Putamen (tissue), 1 donor: ENCODE data around the gene GPR37.

Experiments
- DNase-seq: peaks from one replicate; pipeline ENCODE4 v3.0.0-alpha.2; 2016; ENCODE audit warnings: low spot score

GPR37 gene

DNA sequence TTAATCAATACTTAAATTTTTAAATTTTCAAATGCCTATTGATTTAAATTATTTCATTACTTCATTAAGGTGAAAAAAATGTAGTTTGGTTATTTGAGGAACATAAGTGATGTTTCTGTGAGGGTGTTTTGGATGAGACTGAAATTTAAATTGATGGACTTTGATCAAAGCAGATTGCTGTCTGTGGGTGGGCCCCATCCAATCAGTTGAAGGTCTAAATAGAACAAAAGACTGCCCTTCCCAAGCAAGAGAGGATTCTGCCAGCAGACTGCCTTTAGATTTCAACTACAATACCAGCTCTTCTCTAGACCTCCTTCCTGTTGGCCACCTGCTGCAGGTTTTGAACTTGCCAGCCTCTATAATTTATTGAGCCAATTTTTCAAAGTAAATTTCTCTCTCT, 14.5 kb upstream of the GPR37 start:
- no peak for DNase-seq

DNA sequence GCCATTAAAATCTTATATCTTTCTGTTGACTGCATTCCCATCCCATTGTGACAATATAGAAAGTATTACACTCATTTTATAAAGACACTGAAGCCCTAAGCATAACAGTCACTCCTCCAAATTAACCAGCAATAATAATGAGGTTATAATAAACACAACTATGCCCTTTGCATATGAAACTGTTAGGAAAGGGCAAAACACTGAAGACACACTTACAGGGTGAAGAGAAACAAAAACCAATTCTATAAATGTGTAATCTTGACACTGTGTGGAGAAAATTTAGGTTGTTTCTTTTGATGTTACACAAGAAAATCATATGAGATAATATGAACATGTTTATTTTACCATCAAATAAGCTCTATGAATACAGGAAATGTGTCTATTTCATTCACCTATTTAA, 14.0 kb upstream of the GPR37 start:
- no peak for DNase-seq

DNA sequence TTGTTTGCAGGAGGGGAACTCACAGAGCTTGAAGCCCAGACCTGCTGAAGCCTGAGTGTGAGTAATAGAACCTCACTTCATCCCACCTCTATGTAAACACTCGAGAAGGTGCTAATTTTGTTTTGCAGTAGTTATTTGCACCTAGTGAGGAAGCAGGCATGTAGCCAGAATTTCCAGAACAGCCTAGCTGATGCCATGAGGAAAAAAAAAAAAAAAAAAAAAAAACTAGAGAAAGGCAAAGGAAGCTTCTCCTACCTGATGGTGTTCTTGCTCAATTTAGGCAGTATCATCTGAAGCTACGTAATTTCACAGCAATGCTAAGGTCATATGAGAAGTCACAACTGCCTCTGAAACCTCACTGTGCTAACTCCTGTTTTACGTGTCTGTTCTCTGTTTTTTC, 13.6 kb upstream of the GPR37 start:
- no peak for DNase-seq

DNA sequence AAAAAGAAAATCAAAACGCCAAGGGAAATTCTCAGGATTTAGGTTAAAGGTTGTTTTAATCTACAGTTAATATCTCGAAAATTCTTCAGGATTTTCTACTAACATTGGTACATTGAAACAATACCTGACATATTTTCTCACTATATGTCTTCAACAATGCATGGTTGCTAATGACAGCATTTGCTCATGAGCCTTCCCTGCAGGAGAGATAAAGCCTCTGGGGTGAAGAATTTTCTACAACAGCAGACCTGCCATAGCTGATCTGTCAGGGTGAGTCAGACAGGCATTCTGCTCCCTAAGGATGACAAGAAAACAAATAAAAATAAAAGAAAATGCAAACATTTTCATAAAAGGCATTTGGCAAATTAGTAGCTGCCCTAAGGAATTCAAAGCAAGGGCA, 11.7 kb upstream of the GPR37 start:
- no peak for DNase-seq

DNA sequence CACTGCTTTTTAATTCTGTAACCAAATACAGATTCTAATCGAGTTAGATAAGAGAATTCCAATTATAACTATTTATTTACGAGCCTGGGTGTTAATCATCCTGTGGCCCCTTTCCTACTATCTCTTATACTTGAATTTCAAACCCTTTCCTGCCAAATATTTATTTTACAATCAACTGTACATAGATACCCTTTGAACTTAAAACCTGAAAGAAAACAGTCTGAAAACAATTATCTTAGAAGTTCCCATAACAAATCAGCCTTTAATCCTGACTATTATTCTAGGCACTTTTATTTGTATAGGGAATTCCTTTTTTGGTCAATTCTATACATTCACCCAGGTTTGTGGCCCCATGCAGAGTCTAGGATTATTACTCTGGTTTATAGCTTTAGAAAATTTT, 10.6 kb upstream of the GPR37 start:
- DNase-seq: no peak

DNA sequence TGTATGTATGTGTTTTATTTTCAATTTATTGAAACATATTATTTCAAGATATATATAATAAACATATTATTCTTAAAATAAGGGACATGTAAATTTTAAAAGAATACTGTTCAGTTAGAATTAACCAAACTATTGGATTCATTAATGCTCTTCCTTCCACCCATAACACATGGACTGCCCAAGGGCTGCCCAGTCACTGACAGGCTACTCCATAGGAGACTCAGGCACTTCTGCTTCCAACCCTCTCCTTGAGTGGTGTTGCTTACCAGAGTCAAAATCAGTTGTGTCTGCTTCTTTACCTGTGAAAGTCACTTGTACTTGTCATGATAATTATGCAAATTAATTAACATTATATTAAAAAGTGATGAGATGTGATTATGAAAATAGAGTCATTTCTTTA, 9.8 kb upstream of the GPR37 start:
- no peak for DNase-seq

DNA sequence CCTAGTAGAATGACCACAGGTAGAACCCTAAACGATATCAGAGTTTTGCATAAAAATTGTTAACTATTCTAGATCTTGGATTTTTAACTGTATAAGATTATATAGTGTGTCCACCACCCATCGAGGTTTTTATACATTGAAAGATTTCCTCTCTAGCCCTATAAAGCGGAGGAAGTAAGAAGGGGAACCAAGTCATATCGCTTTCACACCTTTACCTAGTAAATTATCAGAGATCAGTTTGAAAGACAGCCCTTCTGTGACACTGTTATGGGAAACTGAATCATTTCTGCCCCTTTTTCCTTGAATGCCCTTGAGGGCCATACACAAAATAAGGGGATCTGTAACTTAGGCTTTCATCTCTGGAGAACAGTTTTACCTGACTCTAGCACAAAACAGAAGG, 8.3 kb upstream of the GPR37 start:
- DNase-seq: no peak

DNA sequence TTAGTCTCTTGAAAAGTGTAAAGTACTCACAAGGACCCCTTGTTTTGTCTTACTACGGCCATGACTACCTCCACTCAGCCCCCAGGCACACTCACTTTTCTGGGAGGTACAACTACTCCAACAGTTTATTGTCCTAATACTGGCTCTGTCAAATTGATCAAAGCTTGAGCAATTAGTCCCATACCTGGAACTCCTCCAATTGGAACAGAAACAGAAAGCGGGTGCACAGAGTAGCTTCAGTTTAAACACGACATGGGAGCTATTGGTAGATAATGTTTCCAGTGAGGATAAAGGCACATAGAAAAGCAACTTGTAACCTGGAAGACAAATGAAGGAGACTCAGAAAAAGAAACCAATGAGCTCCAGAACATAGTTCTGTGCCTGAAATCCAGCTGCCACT, 7.7 kb upstream of the GPR37 start:
- no peak for DNase-seq

DNA sequence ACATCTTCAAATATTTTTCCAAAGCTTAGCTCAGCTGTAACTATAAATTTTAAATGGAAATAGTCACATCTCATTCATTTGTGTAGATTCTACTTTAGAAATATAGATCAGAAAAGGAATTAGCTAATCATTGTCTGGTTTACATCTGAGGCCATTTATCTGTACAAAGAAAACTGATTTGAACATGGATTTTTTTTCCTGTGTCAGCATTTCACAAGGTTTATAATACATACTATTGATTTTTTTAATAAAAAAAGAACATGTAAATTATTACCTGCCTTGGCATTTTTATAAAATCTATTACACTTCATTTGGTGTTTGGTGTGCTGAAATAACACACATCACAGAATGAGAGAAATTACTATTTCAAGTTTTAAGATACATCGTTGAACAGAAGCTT, 3.5 kb upstream of the GPR37 start:
- no peak for DNase-seq

DNA sequence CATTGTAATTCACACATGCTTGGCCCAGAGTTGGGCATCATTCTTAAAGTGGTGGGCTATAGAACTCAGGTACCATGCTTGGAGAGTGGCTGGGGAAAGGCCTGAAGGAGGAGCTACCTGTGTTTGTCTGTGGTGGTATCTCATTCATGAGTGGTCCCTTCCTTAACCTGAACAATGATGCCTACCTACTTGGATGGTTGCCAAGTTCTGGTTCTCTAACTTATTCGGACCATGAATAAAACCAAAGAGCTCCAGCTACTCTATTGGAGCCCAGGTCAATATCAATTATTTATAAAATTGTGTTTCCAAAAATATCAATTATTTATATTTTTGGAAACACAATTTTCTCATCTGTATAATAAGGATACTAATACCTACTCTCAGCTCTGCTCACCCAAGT, 2.9 kb upstream of the GPR37 start:
- no peak for DNase-seq

DNA sequence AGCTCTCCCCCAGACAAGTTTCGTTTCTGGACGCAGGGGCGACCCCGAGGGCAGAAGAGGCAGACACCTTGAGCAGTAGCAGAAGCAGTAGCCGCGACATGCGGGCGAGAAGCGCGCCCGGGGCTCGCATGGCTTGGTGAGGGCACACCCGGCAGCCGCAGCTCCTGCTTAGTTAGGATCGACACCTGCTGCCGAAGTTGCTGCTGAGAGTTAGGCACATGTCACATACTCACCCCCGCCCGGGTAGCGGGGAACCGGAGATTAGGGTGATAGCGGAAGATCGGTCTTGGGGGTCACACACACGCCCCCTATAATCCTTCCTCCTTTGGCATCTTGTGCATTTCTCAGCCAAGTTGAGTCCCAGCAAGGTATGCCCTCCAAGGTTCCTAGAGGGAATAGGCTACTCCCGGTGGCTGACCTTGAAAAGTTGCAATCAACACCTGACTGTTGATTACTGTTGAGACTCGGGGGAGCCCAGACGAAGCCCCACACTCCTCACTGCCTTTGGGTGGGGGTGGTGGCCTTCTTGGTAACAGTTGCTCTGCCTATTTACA, 668 bp downstream of the GPR37 start:
- DNase-seq: no peak

DNA sequence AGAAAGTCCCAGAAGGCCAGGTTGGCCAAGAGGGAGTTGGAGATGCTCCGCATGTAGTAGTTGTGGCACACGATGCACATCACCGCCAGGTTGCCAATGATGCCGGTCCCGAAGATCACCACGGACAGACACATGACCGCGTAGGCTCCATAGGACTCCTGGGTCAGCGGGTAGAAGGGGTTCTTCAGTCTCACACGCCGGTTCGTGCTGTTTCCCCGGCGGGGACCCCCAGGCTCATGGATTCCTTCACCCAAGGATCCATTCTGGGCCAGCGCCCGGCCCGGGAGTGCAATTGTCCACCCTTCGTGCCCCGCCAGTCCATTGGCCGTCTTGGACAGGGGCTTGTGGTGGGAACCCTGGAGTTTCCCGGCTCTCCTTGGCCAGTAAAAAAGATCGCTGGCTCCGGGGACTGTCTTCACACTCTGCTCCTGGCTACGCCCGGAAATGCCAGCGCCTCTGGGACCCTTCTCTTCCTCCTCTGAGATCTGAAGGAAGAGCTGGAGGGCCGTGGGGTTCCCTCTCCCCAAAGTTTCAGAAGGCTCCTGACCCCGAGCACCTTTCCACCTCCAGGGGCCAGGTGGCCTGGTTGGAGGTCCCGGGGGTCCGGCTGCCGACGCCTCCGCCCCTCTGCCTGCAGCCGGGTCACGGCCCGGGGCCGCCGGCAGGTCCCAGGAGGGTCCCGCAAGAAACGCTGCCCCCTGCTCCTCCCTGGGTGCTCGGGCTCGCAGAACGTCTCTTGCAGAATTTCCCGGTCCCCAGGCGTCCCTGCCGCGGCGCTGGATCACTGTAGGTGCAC, 1.3 kb downstream of the GPR37 start:
- no peak for DNase-seq

DNA sequence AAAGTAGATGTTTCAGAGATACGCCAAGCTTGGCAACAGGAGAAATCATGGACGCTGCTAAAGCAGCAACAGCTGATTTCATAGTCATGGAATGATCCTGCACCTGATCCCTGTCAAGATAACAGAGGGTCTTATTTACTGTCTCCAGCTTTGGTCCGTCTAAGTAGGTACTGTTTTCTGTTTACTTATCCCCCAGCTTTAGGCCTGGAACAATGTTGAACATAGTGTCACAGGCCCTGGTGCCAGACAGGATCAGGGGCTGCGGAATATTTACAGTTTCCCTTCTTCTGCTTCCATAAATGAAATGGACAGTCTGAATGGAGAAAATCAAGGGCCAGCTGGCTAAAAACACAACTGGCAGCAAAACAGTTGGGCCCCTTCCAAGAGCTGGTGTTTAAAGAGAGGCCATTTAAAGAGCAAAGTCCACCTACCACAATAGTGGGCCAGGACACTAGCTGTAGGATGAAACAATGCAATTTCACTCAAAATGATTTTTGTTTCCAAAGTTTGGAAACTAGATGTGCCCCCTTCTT, 2.9 kb downstream of the GPR37 start:
- DNase-seq: peak; percentile 85

DNA sequence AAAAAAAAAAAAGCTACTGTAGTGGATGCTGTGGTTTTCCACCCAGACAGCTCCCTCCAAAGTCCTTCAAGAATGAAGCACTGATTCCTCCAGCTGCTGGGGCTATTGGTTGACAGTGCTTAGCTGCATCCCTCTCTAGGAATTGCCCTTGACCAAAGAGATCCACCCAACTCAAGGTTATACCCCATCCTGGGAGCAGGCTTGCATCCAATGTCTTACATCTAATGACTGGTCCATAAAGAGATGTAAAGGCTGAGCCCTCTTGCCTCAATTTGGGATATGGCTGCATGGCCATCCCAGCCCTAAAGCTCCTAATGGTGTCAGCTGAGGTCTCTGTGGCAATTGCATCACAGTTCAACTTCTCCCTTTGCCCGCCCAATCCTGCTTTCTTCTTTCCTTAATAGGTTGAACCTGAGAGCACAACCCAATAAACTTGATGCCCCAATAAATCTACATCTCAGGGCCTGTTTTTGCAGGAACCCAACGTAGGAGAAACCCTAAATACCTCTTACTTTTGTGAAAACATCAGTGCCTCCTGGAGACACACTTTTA, 4.4 kb downstream of the GPR37 start:
- DNase-seq: no peak

DNA sequence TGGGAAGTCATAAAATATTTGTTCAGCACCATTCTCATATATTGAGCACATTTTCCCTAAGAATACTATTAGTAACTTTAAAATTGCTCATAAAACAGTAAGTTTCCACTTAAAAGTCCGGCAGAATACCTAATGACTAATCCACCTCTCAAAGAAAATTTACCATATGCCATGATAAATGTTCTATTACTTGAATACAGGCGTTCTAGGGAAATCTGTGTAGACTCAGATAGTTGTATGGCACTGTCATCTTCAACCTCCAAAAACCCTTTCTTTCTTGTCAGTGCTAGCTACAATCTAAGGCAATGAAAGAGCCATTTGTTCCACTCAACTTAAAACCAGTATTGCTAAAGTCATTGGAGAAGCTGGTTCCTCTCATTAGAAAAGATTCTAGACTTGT, 7.3 kb downstream of the GPR37 start:
- no peak for DNase-seq

DNA sequence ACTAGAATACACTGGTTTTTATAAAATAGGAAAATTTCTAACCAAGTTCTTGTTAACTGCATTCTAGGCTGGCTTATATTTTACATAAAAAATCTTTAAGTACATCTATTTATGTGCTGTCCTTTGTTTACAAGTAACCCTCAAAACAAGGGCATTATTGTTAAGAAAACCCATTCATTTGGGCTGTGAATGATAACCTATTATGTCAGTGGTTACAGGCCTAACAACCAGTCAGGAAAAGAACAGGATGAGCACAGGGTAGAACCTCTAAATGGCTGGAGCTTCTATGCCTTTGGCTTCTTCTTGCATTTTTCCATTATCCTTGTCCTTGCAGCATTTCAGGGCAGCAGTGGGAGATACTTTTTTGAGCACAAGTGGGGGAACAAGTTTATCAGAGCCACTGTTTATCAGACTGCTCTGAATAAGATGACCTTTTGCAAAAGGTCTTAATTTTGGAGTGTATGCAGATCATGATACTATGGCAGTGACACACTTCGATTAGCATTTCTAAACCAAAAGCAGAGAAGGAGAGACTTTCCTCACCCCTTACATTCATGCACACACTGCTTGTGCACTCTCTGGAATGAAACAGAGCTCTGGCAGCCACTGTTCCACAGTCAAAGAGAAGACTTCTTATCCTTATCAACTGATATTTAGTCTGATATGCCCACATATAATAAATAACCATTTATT, 10.9 kb downstream of the GPR37 start:
- peak; percentile 81 for DNase-seq

DNA sequence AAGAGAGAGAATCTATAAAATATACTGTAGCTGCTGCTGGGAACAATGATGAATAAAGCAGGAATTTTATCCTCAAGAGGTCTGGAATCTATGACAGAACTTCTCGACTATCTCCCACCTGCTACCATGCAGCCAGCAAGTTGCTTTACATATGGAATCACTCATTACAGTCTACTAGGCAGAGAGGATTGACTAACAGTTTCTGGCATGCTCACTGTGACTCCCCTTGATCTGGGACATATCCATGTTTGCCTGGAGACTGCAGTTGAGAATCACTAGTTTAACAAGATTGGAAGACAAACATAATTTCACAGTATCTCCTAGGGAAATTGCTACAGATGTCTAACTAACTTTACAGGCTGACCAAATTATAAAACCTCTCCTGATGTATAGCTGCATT, 13.3 kb downstream of the GPR37 start:
- DNase-seq: no peak

DNA sequence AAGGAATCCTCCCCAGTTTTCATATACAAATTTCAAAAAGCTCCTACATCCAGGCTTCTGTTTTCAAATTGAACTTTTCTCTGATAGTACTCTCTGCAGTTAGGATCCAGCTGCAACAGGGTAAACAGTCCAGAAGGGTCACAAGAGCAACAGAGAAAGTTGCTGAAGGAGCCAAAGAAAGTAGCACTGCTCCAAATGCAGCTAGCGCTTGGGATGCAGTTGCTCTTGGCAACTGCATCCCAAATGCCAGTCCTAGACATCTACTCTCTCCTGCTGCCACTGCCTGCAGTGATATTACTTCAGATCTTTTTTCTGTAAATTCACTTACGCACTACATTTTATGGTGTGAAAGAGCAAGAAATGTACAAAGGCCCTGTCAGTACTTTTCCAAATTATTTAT, 14.6 kb downstream of the GPR37 start:
- DNase-seq: peak; percentile 60

DNA sequence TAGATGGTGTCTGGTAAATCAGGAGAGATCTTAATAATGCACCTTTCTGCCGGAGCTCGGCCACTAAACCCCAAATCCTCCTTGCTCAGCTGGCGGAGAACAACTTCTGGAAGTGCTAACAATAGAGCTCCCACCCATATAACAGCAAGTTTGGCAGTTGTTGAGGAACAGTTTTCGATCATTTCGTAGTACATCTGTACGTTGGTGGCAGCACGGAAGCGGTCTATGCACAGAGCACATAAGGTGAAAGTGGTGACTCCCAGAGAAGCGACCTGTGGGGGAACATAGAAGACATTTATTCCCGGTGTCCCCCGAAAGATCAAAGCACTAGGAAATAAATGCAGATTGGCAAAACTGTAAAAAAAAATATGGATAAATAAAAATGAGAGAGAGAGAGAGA, 18.5 kb downstream of the GPR37 start:
- DNase-seq: no peak

DNA sequence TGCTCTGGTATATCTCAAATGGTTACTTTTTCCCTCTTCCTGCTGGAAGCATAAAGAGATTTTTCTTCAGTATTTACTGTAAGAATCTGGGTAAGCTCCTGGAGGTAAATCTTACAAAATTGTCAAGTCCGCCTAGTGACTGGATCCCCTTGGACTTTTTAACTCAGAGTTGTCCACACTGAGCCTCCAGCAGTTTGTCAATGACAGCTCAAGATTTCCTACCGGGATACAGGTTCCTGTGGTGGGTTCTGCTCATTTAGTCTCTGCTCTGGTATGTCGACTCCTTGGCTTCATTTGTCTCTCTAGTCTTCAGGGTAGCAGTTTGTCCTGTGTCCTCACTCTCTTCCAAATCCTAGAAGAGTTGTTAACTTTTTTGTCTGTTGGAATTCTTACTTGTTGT, 27.0 kb downstream of the GPR37 start:
- DNase-seq: no peak

DNA sequence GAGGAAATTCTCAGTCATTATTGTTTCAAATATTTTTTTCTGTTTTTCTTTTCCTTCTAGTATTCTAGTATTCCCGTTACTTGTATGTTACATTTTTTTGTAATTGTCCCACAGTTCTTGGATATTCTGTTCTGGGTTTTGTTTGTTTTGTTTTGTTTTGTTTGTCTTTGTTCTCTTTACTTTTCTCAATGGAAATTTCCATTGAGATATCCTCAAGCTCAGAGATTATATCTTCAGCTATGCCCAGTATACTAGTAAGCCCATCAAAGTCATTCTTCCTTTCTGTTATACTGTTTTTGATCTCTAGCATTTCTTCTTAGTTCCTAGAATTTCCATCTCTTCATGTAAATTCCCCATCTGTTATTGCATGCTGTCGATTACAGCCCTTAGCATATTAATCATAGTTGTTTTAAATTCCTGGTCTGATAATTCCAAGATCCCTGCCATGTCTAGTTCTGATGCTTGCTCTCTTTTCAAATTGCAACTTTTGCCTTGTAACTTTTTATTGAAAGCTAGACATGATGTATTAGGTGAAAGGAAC, 27.8 kb downstream of the GPR37 start:
- DNase-seq: no peak

DNA sequence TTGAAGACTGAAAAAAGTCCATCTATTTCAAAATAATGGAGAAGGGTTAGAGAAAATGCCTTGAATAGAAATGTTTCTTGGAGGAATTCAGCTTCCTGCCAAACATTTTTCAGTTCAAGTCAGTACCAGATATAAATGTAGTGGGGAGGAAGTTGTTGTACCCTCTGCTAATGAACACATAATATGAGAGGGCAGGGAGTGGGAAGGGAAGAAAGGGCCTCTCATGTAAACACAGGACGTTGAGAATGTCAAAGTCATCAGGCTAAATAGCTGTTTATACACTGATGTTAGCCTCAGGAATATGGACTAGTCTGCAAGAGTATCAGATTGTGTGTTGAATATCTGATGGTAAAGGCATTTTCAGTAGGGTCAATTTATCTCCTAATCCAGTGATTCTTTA, 37.0 kb downstream of the GPR37 start:
- DNase-seq: no peak
